Progenitor cell of endocrine pancreas (in vitro differentiated cells): ENCODE results near the gene SELENOV. TPM values are rescaled to one million over a fixed set of nuclear protein-coding genes. Genes with fewer than 3 reads are reported as not detected.

Experiments used
- DNase-seq: peaks from one replicate; pipeline ENCODE4 v3.0.0; 2021; ENCODE audit warnings: low spot score; ENCODE audit not compliant: unreplicated experiment
- H3K27ac Mint-ChIP-seq: 2 replicates; pipeline ENCODE4 v1.8.0; 2021; ENCODE audit warnings: mild to moderate bottlenecking, moderate library complexity, mixed read lengths
- H3K27me3 Mint-ChIP-seq: 2 replicates; pipeline ENCODE4 v1.8.0; 2021; ENCODE audit warnings: mixed read lengths
- H3K36me3 Mint-ChIP-seq: 2 replicates; pipeline ENCODE4 v1.8.0; 2022; ENCODE audit warnings: mixed read lengths; ENCODE audit not compliant: insufficient read depth
- H3K4me1 Mint-ChIP-seq: 2 replicates; pipeline ENCODE4 v1.8.0; 2021; ENCODE audit warnings: low read depth, mixed read lengths
- H3K4me3 Mint-ChIP-seq: 2 replicates; pipeline ENCODE4 v1.8.0; 2021; ENCODE audit warnings: low read depth, mild to moderate bottlenecking, moderate library complexity, mixed read lengths
- H3K9me3 Mint-ChIP-seq: 2 replicates; pipeline ENCODE4 v1.8.0; 2021; ENCODE audit warnings: low read depth, mixed read lengths
- total RNA-seq: library from RNA; stranded (reverse); gene quantifications from 2 replicates; pipeline ENCODE4 v1.2.1, GENCODE V29; 2021
- TF ChIP-seq, protein P1 (sequence below): fragments of 200-600 bp; sonication (generic); IDR thresholded peaks from one replicate; pipeline ENCODE4 v1.5.0; 2021; ENCODE audit warnings: antibody characterized with exemption, mild to moderate bottlenecking; ENCODE audit not compliant: unreplicated experiment

The SELENOV gene
- total RNA-seq, 1 donor from 2014 or later = 5.1 TPM

DNA sequence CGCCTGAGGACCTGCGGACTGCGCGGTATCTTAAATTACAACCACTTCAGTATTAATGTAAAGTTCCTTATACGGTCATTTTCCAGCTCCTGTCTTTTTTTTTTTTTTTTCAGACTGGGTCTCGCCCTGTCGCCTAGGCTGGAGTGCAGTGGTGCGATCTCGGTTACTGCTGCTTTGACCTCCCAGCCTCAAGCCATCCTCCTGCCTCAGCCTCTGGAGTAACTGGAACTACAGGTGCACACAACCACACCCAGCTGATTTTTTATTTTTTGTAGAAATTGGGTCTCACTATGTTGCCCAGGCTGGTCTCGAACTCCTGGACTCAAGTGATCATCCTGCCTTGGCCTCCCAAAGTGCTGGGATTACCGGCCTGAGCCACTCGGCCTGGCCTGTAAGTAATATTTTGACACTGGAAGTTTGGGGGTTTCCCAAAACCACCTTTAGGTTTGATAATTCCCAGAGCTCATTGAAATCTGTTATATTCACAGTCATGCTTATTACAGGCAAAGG, 18.1 kb downstream of the SELENOV start:
- no peaks in the 10 kb centered on the region for H3K27me3 Mint-ChIP-seq
- DNase-seq = no peak
- TF ChIP-seq, protein P1, sequence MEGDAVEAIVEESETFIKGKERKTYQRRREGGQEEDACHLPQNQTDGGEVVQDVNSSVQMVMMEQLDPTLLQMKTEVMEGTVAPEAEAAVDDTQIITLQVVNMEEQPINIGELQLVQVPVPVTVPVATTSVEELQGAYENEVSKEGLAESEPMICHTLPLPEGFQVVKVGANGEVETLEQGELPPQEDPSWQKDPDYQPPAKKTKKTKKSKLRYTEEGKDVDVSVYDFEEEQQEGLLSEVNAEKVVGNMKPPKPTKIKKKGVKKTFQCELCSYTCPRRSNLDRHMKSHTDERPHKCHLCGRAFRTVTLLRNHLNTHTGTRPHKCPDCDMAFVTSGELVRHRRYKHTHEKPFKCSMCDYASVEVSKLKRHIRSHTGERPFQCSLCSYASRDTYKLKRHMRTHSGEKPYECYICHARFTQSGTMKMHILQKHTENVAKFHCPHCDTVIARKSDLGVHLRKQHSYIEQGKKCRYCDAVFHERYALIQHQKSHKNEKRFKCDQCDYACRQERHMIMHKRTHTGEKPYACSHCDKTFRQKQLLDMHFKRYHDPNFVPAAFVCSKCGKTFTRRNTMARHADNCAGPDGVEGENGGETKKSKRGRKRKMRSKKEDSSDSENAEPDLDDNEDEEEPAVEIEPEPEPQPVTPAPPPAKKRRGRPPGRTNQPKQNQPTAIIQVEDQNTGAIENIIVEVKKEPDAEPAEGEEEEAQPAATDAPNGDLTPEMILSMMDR = no peak
- H3K36me3 Mint-ChIP-seq = no peaks in the 10 kb centered on the region
- H3K9me3 Mint-ChIP-seq = no peaks in the 10 kb centered on the region
- peak overlapping the region; percentile 38 for H3K4me3 Mint-ChIP-seq
- no peak overlapping the region for H3K27ac Mint-ChIP-seq
- H3K4me1 Mint-ChIP-seq = peaks cover 2% of the 10 kb centered on the region

DNA sequence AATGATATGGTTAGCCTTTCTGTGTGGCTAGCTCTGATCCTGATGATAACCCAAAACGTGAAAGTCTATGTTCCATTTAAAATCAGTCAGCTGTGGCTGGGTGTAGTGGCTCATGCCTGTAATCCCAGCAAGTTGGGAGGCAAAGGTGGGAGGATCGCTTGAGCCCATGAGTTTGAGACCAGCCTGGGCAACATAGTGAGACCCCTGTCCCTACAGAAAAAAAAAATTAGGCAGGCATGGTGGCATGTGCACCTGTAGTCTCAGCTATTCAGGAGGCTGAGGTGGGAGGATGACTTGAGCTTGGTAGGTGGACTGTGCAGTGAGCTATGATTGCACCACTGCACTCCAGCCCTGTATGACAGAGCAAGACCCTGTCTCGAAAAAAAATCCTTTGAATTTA, 18.9 kb downstream of the SELENOV start:
- TF ChIP-seq, protein P1 = no peak
- no peaks in the 10 kb centered on the region for H3K27me3 Mint-ChIP-seq
- DNase-seq = no peak
- no peak overlapping the region for H3K27ac Mint-ChIP-seq
- no peaks in the 10 kb centered on the region for H3K9me3 Mint-ChIP-seq
- peaks cover 7% of the 10 kb centered on the region for H3K4me1 Mint-ChIP-seq
- H3K36me3 Mint-ChIP-seq = no peaks in the 10 kb centered on the region
- H3K4me3 Mint-ChIP-seq = no peak overlapping the region

DNA sequence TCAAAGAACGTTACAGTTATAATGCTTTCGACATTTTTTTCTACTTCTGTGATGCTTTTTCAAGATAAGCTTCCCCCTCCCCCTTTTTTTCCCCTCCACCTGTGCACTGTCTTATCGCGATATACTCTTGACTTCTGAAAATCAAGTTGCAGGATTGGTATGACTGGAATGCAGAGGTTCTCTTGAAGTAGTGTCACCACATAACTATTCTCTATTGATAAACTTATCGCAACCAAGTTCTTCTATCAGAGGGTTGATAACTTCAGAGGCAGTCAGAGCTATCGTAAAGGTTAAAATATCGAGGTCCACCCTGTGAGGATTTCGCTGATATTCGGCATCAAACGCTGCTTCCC, 24.2 kb downstream of the SELENOV start:
- Mint-ChIP-seq H3K36me3 (no peaks in the 10 kb centered on the region), H3K4me3 (peak overlapping the region; percentile 89), H3K9me3 (no peaks in the 10 kb centered on the region), H3K4me1 (peaks cover 20% of the 10 kb centered on the region), H3K27ac (peak overlapping the region; percentile 97), H3K27me3 (no peaks in the 10 kb centered on the region)
- TF ChIP-seq, protein P1 = no peak
- DNase-seq = no peak

DNA sequence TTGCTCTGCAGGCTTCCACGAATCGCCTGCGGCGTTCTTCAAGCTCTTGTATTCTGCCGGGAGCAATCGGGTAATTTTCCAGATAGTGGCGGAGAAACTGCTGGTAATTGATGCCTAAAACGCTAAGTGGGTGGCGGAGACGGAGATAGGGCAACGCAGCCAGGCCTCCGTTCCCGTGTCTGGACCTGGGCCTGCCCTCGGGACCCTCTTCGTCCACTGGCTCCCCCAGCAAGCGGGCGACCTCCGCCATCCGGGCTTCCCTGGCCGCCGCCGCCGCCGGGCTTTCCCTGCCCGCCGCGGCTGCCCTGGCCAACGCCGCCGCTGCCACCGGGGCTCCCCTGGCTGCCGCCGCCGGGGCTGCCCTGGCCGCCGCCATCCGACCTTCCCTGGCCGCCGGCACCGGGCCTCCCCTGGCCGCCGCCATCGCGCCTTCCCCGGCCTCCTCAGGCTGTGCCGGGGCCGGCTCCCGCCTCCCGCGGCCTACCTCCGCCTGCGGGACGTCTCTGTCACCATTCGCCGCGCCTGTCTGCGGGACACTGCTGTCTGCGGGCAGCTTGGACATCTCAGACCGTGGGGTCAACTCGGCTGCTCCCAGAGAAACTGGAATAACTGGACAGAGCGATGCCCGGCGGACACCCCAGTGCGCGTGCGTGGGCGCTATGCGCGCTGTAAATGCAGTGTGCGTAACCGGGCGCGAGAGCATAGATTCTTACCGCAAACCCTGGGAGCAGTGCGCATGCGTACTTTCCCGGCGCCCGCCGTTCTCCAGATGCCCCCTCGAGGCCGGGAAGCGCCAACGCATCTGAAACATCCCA, 24.8 kb downstream of the SELENOV start, which contains the start of gene EID2:
TSS of gene EID2 (minus strand) at position 644 of the 815 bp plus-strand sequence. CDS start at position 562, 82 bp downstream.
- peak; percentile 91 for DNase-seq
- no peaks in the 10 kb centered on the region for H3K9me3 Mint-ChIP-seq
- TF ChIP-seq, protein P1 = peak; percentile 75
- H3K4me1 Mint-ChIP-seq = peaks cover 20% of the 10 kb centered on the region
- H3K27ac Mint-ChIP-seq = peak within 1 kb of the TSS; percentile 99
- no peaks in the 10 kb centered on the region for H3K36me3 Mint-ChIP-seq
- peak within 1 kb of the TSS; percentile 97 for H3K4me3 Mint-ChIP-seq
- peaks cover under 1% of the 10 kb centered on the region for H3K27me3 Mint-ChIP-seq

DNA sequence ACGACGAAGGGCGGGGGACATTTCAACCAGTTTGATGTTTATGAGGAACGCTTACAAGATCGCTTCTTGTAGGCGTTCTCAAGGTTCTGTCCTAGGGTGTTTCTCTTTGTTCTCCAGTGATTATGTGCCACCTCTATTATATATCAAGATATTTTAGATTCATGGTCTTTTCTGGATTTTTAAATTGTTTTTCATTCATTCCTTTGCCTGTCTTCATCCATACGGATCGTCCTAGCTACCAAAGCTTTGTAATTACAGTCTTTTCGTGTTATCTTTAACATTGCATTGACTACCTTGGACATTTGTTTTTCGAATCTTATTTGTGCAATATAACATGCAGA, 25.4 kb downstream of the SELENOV start:
- H3K4me3 Mint-ChIP-seq = peak overlapping the region; percentile 97
- H3K36me3 Mint-ChIP-seq = no peaks in the 10 kb centered on the region

More for the DNA sequence above, 25.4 kb downstream of the SELENOV start:
- H3K27me3 Mint-ChIP-seq = peaks cover 3% of the 10 kb centered on the region
- TF ChIP-seq, protein P1 = no peak
- H3K27ac Mint-ChIP-seq = peak overlapping the region; percentile 99
- H3K9me3 Mint-ChIP-seq = no peaks in the 10 kb centered on the region
- H3K4me1 Mint-ChIP-seq = peaks cover 20% of the 10 kb centered on the region
- no peak for DNase-seq
